WTC11 (cell line): ENCODE measurements around the gene MTERF4. TPM values are rescaled to one million over a fixed set of nuclear protein-coding genes. Genes with fewer than 3 reads are reported as not detected.

ENCODE experiments used
- ATAC-seq: fragments of 200-7000 bp; cut with Tn5 transposase; 2 replicates; pipeline ENCODE4 v1.10.0; 2021; ENCODE audit warnings: mild to moderate bottlenecking, moderate library complexity
- CTCF ChIA-PET: fragments of 300-600 bp; sonication (Branson Sonifier 250); formaldehyde crosslinking; loops from one replicate; lab custom pipeline; 2021; ENCODE audit warnings: antibody characterized with exemption; lab: Charles Lee
- POLR2A ChIA-PET: fragments of 350-600 bp; sonication (Branson Sonifier 250); formaldehyde crosslinking; loops from one replicate; lab custom pipeline; 2021; ENCODE audit warnings: antibody characterized with exemption; lab: Charles Lee
- DNase-seq: peaks from one replicate; pipeline ENCODE4 v3.0.0; 2021; ENCODE audit warnings: low spot score
- H3K27ac Mint-ChIP-seq: 2 replicates; pipeline ENCODE4 v1.8.0; 2021; ENCODE audit warnings: mixed read lengths
- H3K27me3 Mint-ChIP-seq: 2 replicates; pipeline ENCODE4 v1.8.0; 2021; ENCODE audit warnings: low read depth, mild to moderate bottlenecking, moderate library complexity, mixed read lengths
- H3K36me3 Mint-ChIP-seq: 2 replicates; pipeline ENCODE4 v1.8.0; 2021; ENCODE audit warnings: mixed read lengths
- H3K4me1 Mint-ChIP-seq: 2 replicates; pipeline ENCODE4 v1.8.0; 2022; ENCODE audit warnings: mixed read lengths
- H3K4me3 Mint-ChIP-seq: 2 replicates; pipeline ENCODE4 v1.8.0; 2021; ENCODE audit warnings: mild to moderate bottlenecking, moderate library complexity, mixed read lengths
- H3K9me3 Mint-ChIP-seq: 2 replicates; pipeline ENCODE4 v1.8.0; 2021; ENCODE audit warnings: mixed read lengths
- CBFB ChIP-seq: sonication (generic); formaldehyde crosslinking; IDR thresholded peaks from 2 replicates; pipeline ENCODE4 v1.8.1; 2022; ENCODE audit warnings: mild to moderate bottlenecking, low read depth, missing genetic modification reagents
- CREB1 ChIP-seq: sonication (generic); formaldehyde crosslinking; IDR thresholded peaks from 2 replicates; pipeline ENCODE4 v1.8.0; 2023; ENCODE audit warnings: mild to moderate bottlenecking, missing genetic modification reagents
- E2F4 ChIP-seq: sonication (generic); formaldehyde crosslinking; IDR thresholded peaks from 2 replicates; pipeline ENCODE4 v1.8.1; 2022; ENCODE audit warnings: low read depth, mild to moderate bottlenecking, moderate library complexity, missing genetic modification reagents, borderline replicate concordance
- ESRRA ChIP-seq: sonication (generic); formaldehyde crosslinking; IDR thresholded peaks from 2 replicates; pipeline ENCODE4 v1.8.1; 2022; ENCODE audit warnings: mild to moderate bottlenecking, missing genetic modification reagents, borderline replicate concordance
- ETV6 ChIP-seq: sonication (generic); formaldehyde crosslinking; IDR thresholded peaks from 2 replicates; pipeline ENCODE4 v1.8.1; 2022; ENCODE audit warnings: mild to moderate bottlenecking, missing genetic modification reagents
- FOXK1 ChIP-seq: sonication (generic); formaldehyde crosslinking; IDR thresholded peaks from 2 replicates; pipeline ENCODE4 v1.8.0; 2022; ENCODE audit warnings: mild to moderate bottlenecking, moderate library complexity, missing genetic modification reagents
- MXD4 ChIP-seq: fragments of 250-450 bp; sonication (Bioruptor Pico); IDR thresholded peaks from 2 replicates; pipeline ENCODE4 v1.8.0; 2021; ENCODE audit warnings: mild to moderate bottlenecking, moderate library complexity, borderline replicate concordance
- PRDM15 ChIP-seq: sonication (generic); formaldehyde crosslinking; IDR thresholded peaks from 2 replicates; pipeline ENCODE4 v1.8.0; 2022; ENCODE audit warnings: missing genetic modification reagents
- PRRX2 ChIP-seq: fragments of 250-450 bp; sonication (Bioruptor Pico); IDR thresholded peaks from 2 replicates; pipeline ENCODE4 v1.8.0; 2021; ENCODE audit warnings: mild to moderate bottlenecking
- RORB ChIP-seq: fragments of 250-450 bp; sonication (Bioruptor Pico); IDR thresholded peaks from 2 replicates; pipeline ENCODE4 v1.9.0; 2021; ENCODE audit warnings: mild to moderate bottlenecking
- SMAD4 ChIP-seq: sonication (generic); formaldehyde crosslinking; IDR thresholded peaks from 2 replicates; pipeline ENCODE4 v1.8.0; 2022; ENCODE audit warnings: mild to moderate bottlenecking, missing genetic modification reagents
- SOX15 ChIP-seq: fragments of 250-450 bp; sonication (Bioruptor Pico); IDR thresholded peaks from 2 replicates; pipeline ENCODE4 v1.9.0; 2021; ENCODE audit warnings: mild to moderate bottlenecking
- SP1 ChIP-seq: sonication (generic); formaldehyde crosslinking; conservative IDR thresholded peaks from 2 replicates; pipeline ENCODE4 v1.8.1; 2022; ENCODE audit warnings: missing genetic modification reagents
- ZNF138 ChIP-seq: sonication (generic); formaldehyde crosslinking; conservative IDR thresholded peaks from 2 replicates; pipeline ENCODE4 v1.8.1; 2022; ENCODE audit warnings: mild to moderate bottlenecking, moderate library complexity, missing genetic modification reagents
- ZNF281 ChIP-seq: sonication (generic); formaldehyde crosslinking; IDR thresholded peaks from 2 replicates; pipeline ENCODE4 v1.8.0; 2023; ENCODE audit warnings: mild to moderate bottlenecking, missing genetic modification reagents
- ZNF423 ChIP-seq: fragments of 250-450 bp; sonication (Bioruptor Pico); IDR thresholded peaks from 2 replicates; pipeline ENCODE4 v2.1.2; 2022; ENCODE audit warnings: mild to moderate bottlenecking, moderate library complexity
- total RNA-seq: library from RNA; stranded (reverse); gene quantifications from 3 replicates; pipeline ENCODE4 v1.2.3, GENCODE V29; 2021
- TF ChIP-seq, protein P1 (sequence below): sonication (generic); formaldehyde crosslinking; IDR thresholded peaks from 2 replicates; pipeline ENCODE4 v1.8.1; 2023; ENCODE audit warnings: mild to moderate bottlenecking, missing genetic modification reagents
- TF ChIP-seq, protein P2 (sequence below): sonication (generic); formaldehyde crosslinking; IDR thresholded peaks from 2 replicates; pipeline ENCODE4 v1.8.1; 2023; ENCODE audit warnings: mild to moderate bottlenecking, missing genetic modification reagents, moderate library complexity
- TF ChIP-seq, protein P3 (sequence below): sonication (generic); formaldehyde crosslinking; IDR thresholded peaks from 2 replicates; pipeline ENCODE4 v1.8.0; 2022; ENCODE audit warnings: mild to moderate bottlenecking, missing genetic modification reagents
- TF ChIP-seq, protein P4 (sequence below): fragments of 250-450 bp; sonication (Bioruptor Pico); IDR thresholded peaks from 2 replicates; pipeline ENCODE4 v1.9.0; 2021; ENCODE audit warnings: mild to moderate bottlenecking

The MTERF4 gene
- total RNA-seq, 1 experiment from 2014 or later, result 23.3 TPM

DNA sequence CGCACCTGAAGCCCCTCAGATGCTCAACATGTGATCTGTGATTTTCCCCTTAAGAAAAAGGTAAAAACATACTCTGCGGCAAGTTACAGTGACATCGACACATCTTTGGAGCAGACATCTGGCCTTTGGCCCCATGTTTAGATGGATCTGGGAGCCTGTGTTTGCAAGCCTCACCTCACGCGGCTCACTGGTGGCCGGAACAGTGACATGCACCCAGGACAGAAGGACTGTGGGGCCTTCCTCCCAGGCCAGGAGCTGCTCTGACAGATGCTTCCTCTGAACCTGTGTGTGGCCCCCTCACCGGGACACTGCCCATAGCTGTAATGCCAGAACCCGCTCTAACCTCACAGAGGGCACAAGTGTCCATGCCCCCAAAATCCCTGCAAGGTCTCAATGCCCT, 34.1 kb upstream of the MTERF4 start (continued):
- no peak for TF ChIP-seq ETV6
- TF ChIP-seq SOX15, result no peak
- no peak for TF ChIP-seq SP1 (CRISPR knock-in tag)
- no peak for TF ChIP-seq FOXK1
- no peak for TF ChIP-seq E2F4 (CRISPR knock-in tag)
- TF ChIP-seq CBFB (CRISPR knock-in tag), result no peak

DNA sequence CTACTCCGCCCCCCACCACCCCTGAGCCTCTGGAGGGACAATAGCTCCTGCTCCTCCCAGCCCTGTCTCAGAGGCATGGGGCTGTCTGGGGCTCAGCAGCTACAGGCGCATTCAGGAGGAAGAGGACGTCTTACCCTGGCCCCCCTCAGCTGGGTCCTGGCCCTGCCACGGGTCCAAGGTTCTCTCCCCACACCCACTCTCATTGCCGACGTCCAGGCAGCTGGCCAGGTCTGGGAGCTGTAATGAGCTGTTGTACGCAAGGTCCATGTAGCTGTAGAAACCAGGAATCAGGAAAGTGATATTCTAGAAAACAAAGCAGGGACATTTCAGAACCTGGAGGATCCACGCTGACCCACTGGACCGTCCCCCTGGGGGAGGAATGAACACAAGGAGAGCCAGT, 33.6 kb upstream of the MTERF4 start:
- H3K4me3 Mint-ChIP-seq, result no peak overlapping the region
- POLR2A ChIA-PET, result no interaction called here
- ATAC-seq (no peak), DNase-seq (no peak)
- H3K4me1 Mint-ChIP-seq, result no peaks in the 10 kb centered on the region
- TF ChIP-seq, protein P1, sequence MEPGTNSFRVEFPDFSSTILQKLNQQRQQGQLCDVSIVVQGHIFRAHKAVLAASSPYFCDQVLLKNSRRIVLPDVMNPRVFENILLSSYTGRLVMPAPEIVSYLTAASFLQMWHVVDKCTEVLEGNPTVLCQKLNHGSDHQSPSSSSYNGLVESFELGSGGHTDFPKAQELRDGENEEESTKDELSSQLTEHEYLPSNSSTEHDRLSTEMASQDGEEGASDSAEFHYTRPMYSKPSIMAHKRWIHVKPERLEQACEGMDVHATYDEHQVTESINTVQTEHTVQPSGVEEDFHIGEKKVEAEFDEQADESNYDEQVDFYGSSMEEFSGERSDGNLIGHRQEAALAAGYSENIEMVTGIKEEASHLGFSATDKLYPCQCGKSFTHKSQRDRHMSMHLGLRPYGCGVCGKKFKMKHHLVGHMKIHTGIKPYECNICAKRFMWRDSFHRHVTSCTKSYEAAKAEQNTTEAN (CRISPR knock-in tag), result no peak
- TF ChIP-seq CREB1 (no peak), ZNF423 (CRISPR knock-in tag) (no peak), ETV6 (no peak)
- TF ChIP-seq, protein P2, sequence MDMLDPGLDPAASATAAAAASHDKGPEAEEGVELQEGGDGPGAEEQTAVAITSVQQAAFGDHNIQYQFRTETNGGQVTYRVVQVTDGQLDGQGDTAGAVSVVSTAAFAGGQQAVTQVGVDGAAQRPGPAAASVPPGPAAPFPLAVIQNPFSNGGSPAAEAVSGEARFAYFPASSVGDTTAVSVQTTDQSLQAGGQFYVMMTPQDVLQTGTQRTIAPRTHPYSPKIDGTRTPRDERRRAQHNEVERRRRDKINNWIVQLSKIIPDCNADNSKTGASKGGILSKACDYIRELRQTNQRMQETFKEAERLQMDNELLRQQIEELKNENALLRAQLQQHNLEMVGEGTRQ (CRISPR knock-in tag), result no peak
- peaks cover 3% of the 10 kb centered on the region; the same call in 1 of the 2 replicates for H3K9me3 Mint-ChIP-seq
- no peak overlapping the region for H3K27ac Mint-ChIP-seq
- CTCF ChIA-PET, result no interaction called here
- peaks cover 34% of the 10 kb centered on the region for H3K36me3 Mint-ChIP-seq
- H3K27me3 Mint-ChIP-seq, result no peaks in the 10 kb centered on the region

DNA sequence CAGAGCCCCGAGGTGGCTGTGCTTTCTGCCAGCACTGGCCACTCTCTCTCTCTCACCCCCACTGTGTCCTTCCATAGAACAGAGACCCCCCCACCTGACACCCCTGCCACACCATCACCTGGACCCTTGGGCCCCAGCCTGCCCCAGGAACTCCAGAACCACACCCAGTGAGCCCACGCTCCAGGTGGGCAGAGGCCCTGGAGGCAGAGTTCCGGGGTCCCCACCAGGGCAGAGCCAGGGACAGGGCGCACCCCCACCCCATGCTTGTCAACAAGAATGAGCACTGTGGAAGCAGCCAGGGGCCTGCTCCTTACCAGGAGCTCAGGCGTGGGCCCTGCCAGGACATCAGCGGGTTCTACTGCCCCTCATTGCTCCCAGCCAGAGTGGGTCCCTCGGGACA, 32.6 kb upstream of the MTERF4 start:
- H3K9me3 Mint-ChIP-seq, result peaks cover 3% of the 10 kb centered on the region; the same call in 1 of the 2 replicates
- CTCF ChIA-PET, result interaction anchor here (1.0 kb wide), 1 partner anchor 15 kb away, joined by 4 read pairs; the partner anchor contains the start of gene PASK
- POLR2A ChIA-PET, result no interaction called here
- H3K4me1 Mint-ChIP-seq, result no peaks in the 10 kb centered on the region
- H3K36me3 Mint-ChIP-seq, result peaks cover 36% of the 10 kb centered on the region
- no peak overlapping the region for H3K4me3 Mint-ChIP-seq
- no peak for DNase-seq
- no peak for TF ChIP-seq MXD4 (CRISPR knock-in tag)
- no peak for TF ChIP-seq SP1 (CRISPR knock-in tag)
- TF ChIP-seq SMAD4, result no peak
- TF ChIP-seq, protein P3, sequence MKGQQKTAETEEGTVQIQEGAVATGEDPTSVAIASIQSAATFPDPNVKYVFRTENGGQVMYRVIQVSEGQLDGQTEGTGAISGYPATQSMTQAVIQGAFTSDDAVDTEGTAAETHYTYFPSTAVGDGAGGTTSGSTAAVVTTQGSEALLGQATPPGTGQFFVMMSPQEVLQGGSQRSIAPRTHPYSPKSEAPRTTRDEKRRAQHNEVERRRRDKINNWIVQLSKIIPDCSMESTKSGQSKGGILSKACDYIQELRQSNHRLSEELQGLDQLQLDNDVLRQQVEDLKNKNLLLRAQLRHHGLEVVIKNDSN (CRISPR knock-in tag), result no peak
- TF ChIP-seq, protein P4, sequence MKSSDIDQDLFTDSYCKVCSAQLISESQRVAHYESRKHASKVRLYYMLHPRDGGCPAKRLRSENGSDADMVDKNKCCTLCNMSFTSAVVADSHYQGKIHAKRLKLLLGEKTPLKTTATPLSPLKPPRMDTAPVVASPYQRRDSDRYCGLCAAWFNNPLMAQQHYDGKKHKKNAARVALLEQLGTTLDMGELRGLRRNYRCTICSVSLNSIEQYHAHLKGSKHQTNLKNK, result no peak
- no peak for TF ChIP-seq PRRX2 (CRISPR knock-in tag)
- TF ChIP-seq RORB (CRISPR knock-in tag), result no peak
- TF ChIP-seq ZNF281 (CRISPR knock-in tag), result no peak
- no peak for TF ChIP-seq PRDM15
- no peak for TF ChIP-seq CREB1
- no peak for TF ChIP-seq ESRRA
- no peak for TF ChIP-seq ZNF138 (CRISPR knock-in tag)
- TF ChIP-seq, all 79 proteins: peak for 0
- Mint-ChIP-seq H3K27me3 (no peaks in the 10 kb centered on the region), H3K27ac (no peak overlapping the region)
- ATAC-seq, result no peak
